H9 (cell line): ENCODE data around the gene PAQR5. TPM values are rescaled to one million over a fixed set of nuclear protein-coding genes. Genes with fewer than 3 reads are reported as not detected.

Experiments
- DNase-seq: peaks from one replicate; pipeline ENCODE4 v3.0.0-alpha.2; 2017
- H2AFZ ChIP-seq: one replicate; pipeline ENCODE4 v1.6.1; 2013; ENCODE audit warnings: mild to moderate bottlenecking, low read length, control low read depth, moderate library complexity
- H2AK5ac ChIP-seq: 2 replicates; pipeline ENCODE4 v1.6.1; 2013; ENCODE audit warnings: low read length, control low read depth, mixed read lengths; ENCODE audit not compliant: insufficient read length
- H2BK120ac ChIP-seq: one replicate; pipeline ENCODE4 v1.6.1; 2013; ENCODE audit warnings: low read depth, mild to moderate bottlenecking, low read length, control low read depth, inconsistent platforms; ENCODE audit not compliant: poor library complexity, severe bottlenecking
- H2BK12ac ChIP-seq: 2 replicates; pipeline ENCODE4 v1.6.1; 2013; ENCODE audit warnings: low read length, control low read depth, mixed read lengths, low read depth; ENCODE audit not compliant: insufficient read length
- H2BK15ac ChIP-seq: 2 replicates; pipeline ENCODE4 v1.6.1; 2013; ENCODE audit warnings: low read depth, low read length, control low read depth
- H2BK20ac ChIP-seq: one replicate; pipeline ENCODE4 v1.6.1; 2013; ENCODE audit warnings: low read depth, mild to moderate bottlenecking, low read length, control low read depth, inconsistent platforms; ENCODE audit not compliant: poor library complexity, severe bottlenecking
- H2BK5ac ChIP-seq: 2 replicates; pipeline ENCODE4 v1.6.1; 2013; ENCODE audit warnings: low read length, control low read depth, mixed read lengths; ENCODE audit not compliant: insufficient read length
- H3K14ac ChIP-seq: 2 replicates; pipeline ENCODE4 v1.6.1; 2013; ENCODE audit warnings: low read length, control low read depth; ENCODE audit not compliant: insufficient read depth
- H3K18ac ChIP-seq: 2 replicates; pipeline ENCODE4 v1.6.1; 2013; ENCODE audit warnings: low read depth, mild to moderate bottlenecking, mixed read lengths, low read length, control low read depth; ENCODE audit not compliant: insufficient read length
- H3K23ac ChIP-seq: 2 replicates; pipeline ENCODE4 v1.6.1; 2013; ENCODE audit warnings: low read length, control low read depth, mixed read lengths, low read depth; ENCODE audit not compliant: insufficient read length
- H3K23me2 ChIP-seq: 2 replicates; pipeline ENCODE4 v1.6.1; 2013; ENCODE audit warnings: low read depth, mild to moderate bottlenecking, mixed read lengths, low read length, control low read depth; ENCODE audit not compliant: insufficient read length, poor library complexity, severe bottlenecking
- H3K27ac ChIP-seq: 2 replicates; pipeline ENCODE4 v1.5.1; 2013; ENCODE audit warnings: low read length, control low read depth, mixed read lengths, low read depth; ENCODE audit not compliant: insufficient read length
- H3K27me3 ChIP-seq: 2 replicates; pipeline ENCODE4 v1.6.1; 2013; ENCODE audit warnings: low read length, control low read depth, inconsistent platforms; ENCODE audit not compliant: insufficient read depth
- H3K4ac ChIP-seq: 2 replicates; pipeline ENCODE4 v1.6.1; 2013; ENCODE audit warnings: low read depth, mild to moderate bottlenecking, control low read depth, inconsistent platforms, low read length, moderate library complexity
- H3K4me1 ChIP-seq: 2 replicates; pipeline ENCODE4 v1.6.1; 2013; ENCODE audit warnings: low read length, control low read depth, inconsistent platforms; ENCODE audit not compliant: insufficient read depth
- H3K4me2 ChIP-seq: 2 replicates; pipeline ENCODE4 v1.6.1; 2013; ENCODE audit warnings: low read length, control low read depth, mixed read lengths; ENCODE audit not compliant: insufficient read length, insufficient read depth
- H3K56ac ChIP-seq: 2 replicates; pipeline ENCODE4 v1.6.1; 2013; ENCODE audit warnings: low read depth, mild to moderate bottlenecking, mixed read lengths, low read length, control low read depth; ENCODE audit not compliant: insufficient read length
- H3K79me1 ChIP-seq: 2 replicates; pipeline ENCODE4 v1.6.1; 2013; ENCODE audit warnings: low read depth, mild to moderate bottlenecking, moderate library complexity, low read length, control low read depth, inconsistent platforms; ENCODE audit not compliant: insufficient read depth, poor library complexity, severe bottlenecking
- H3K79me2 ChIP-seq: 2 replicates; pipeline ENCODE4 v1.6.1; 2013; ENCODE audit warnings: low read length, control low read depth, inconsistent platforms; ENCODE audit not compliant: insufficient read depth
- H3K9ac ChIP-seq: 2 replicates; pipeline ENCODE4 v1.6.1; 2013; ENCODE audit warnings: low read length, control low read depth, mixed read lengths; ENCODE audit not compliant: insufficient read length; ENCODE audit errors: extremely low read depth
- H3K9me3 ChIP-seq: one replicate; pipeline ENCODE4 v1.6.1; 2013; ENCODE audit warnings: low read depth, low read length, inconsistent platforms; ENCODE audit not compliant: control insufficient read depth
- H3T11ph ChIP-seq: one replicate; pipeline ENCODE4 v1.6.1; 2013; ENCODE audit warnings: mild to moderate bottlenecking, low read length, control low read depth, inconsistent platforms
- H4K20me1 ChIP-seq: one replicate; pipeline ENCODE4 v1.6.1; 2013; ENCODE audit not compliant: control insufficient read depth, insufficient read length, insufficient read depth
- H4K5ac ChIP-seq: 2 replicates; pipeline ENCODE4 v1.6.1; 2013; ENCODE audit warnings: low read depth, mild to moderate bottlenecking, mixed read lengths, low read length, control low read depth; ENCODE audit not compliant: insufficient read length
- H4K8ac ChIP-seq: replicated peaks from 2 replicates; pipeline ENCODE4 v1.6.1; 2013; ENCODE audit warnings: low read length, control low read depth, mixed read lengths, low read depth; ENCODE audit not compliant: insufficient read length
- H4K91ac ChIP-seq: 2 replicates; pipeline ENCODE4 v1.6.1; 2013; ENCODE audit warnings: low read depth, mild to moderate bottlenecking, moderate library complexity, mixed read lengths, low read length, control low read depth; ENCODE audit not compliant: insufficient read length
- H3K27ac Mint-ChIP-seq, 3 experiments: 2 replicates in 2 of 3; 3 replicates in 1 of 3; pipeline ENCODE4 v1.8.0; 2020 to 2021; ENCODE audit warnings: mixed read lengths in 3 of 3, mild to moderate bottlenecking in 1 of 3, moderate library complexity in 1 of 3
- H3K27me3 Mint-ChIP-seq: 2 replicates; pipeline ENCODE4 v1.8.0; 2021; ENCODE audit warnings: low read depth, mild to moderate bottlenecking, moderate library complexity, mixed read lengths
- H3K36me3 Mint-ChIP-seq, 3 experiments: 2 replicates in 2 of 3; 3 replicates in 1 of 3; pipeline ENCODE4 v1.8.0; 2020 to 2021; ENCODE audit warnings: low read depth in 3 of 3, mixed read lengths in 3 of 3; ENCODE audit not compliant: insufficient read depth in 1 of 3
- H3K4me1 Mint-ChIP-seq, 2 experiments: 2 replicates each; pipeline ENCODE4 v1.8.0; 2020; ENCODE audit warnings: mixed read lengths in 2 of 2
- H3K4me3 Mint-ChIP-seq, 2 experiments: 2 replicates in 1 of 2; 3 replicates in 1 of 2; pipeline ENCODE4 v1.8.0; 2020 to 2021; ENCODE audit warnings: mild to moderate bottlenecking in 2 of 2, mixed read lengths in 2 of 2, moderate library complexity in 1 of 2
- H3K9me3 Mint-ChIP-seq, 2 experiments: 2 replicates in 1 of 2; 3 replicates in 1 of 2; pipeline ENCODE4 v1.8.0; 2020; ENCODE audit warnings: mild to moderate bottlenecking in 2 of 2, mixed read lengths in 2 of 2, moderate library complexity in 1 of 2
- CTCF ChIP-seq: fragments of 200-600 bp; sonication (generic); conservative IDR thresholded peaks from 3 replicates; pipeline ENCODE4 v1.8.0; 2021; ENCODE audit warnings: antibody characterized with exemption, mild to moderate bottlenecking
- WGBS: extraction: QIAGEN DNeasy Blood & Tissue Kit; methylation state at CpG from one replicate; pipeline ENCODE4 v1.1.7; 2013; ENCODE audit warnings: missing lambda C conversion rate, low lambda C conversion rate, mixed read lengths; ENCODE audit not compliant: insufficient read length; ENCODE audit errors: extremely low coverage; 5-methylcytosine and 5-hydroxymethylcytosine counted together
- total RNA-seq: library from RNA; stranded (reverse); gene quantifications from 2 replicates; pipeline ENCODE4 v1.2.1, GENCODE V29; 2021

PAQR5 gene
- total RNA-seq, 1 experiment from 2014 or later: 1.6 TPM

GRCh38 chr15:69289342-69290146 lies 9.2 kb upstream of the PAQR5 start:
- H4K91ac ChIP-seq: no peak overlapping the region
- Mint-ChIP-seq H3K4me3 (no peak overlapping the region), H3K4me1 (peaks cover 9 to 12% of the 10 kb centered on the region in 2 experiments; a peak in 3 of 4 replicates), H3K27ac (no peak overlapping the region), H3K27me3 (peaks cover 8% of the 10 kb centered on the region), H3K9me3 (no peaks in the 10 kb centered on the region), H3K36me3 (no peaks in the 10 kb centered on the region)
- H2BK120ac ChIP-seq: no peak overlapping the region
- H3K9ac ChIP-seq: no peak overlapping the region
- no peaks in the 10 kb centered on the region for H3K9me3 ChIP-seq
- no peaks in the 10 kb centered on the region for H4K20me1 ChIP-seq
- no peaks in the 10 kb centered on the region for H3K79me2 ChIP-seq
- H4K8ac ChIP-seq: no peak overlapping the region
- no peak overlapping the region for H2BK12ac ChIP-seq
- H3K23ac ChIP-seq: no peak overlapping the region
- H3K23me2 ChIP-seq: peaks cover 2% of the 10 kb centered on the region
- H3K14ac ChIP-seq: no peak overlapping the region
- H2AK5ac ChIP-seq: no peak overlapping the region
- no peaks in the 10 kb centered on the region; the same call in 1 of the 2 replicates for H3K4me1 ChIP-seq
- H3K4ac ChIP-seq: no peak overlapping the region
- no peak overlapping the region for H2AFZ ChIP-seq
- no peak overlapping the region for H3K56ac ChIP-seq
- no peak overlapping the region for H2BK20ac ChIP-seq
- H3K18ac ChIP-seq: no peak overlapping the region
- no peaks in the 10 kb centered on the region for H3K27me3 ChIP-seq
- no peak overlapping the region for H3T11ph ChIP-seq
- H4K5ac ChIP-seq: no peak overlapping the region
- no peak overlapping the region for H3K27ac ChIP-seq
- no peak for TF ChIP-seq CTCF
- no peak overlapping the region for H2BK5ac ChIP-seq
- no peak overlapping the region for H2BK15ac ChIP-seq
- H3K79me1 ChIP-seq: no peaks in the 10 kb centered on the region
- no peak for DNase-seq
- no CpG with 5 or more reads among the region's 8 CpGs for whole genome bisulfite sequencing
- no peak overlapping the region for H3K4me2 ChIP-seq
